ENCODE measurements around the gene XKR7. TPM values are rescaled to one million over a fixed set of nuclear protein-coding genes. Genes with fewer than 3 reads are reported as not detected.

The XKR7 gene
- total RNA-seq, 1 donor from 2014 or later = not detected

- no peak for DNase-seq (ENCODE audit: low spot score)
Observed at GRCh38 chr20:31943052-31943471, 24.9 kb upstream of the XKR7 start.

GRCh38 chr20:31945319-31945718 is 22.6 kb upstream of the XKR7 start:
- DNase-seq (ENCODE audit: low spot score) = no peak

GRCh38 chr20:31945785-31946184 is 22.2 kb upstream of the XKR7 start:
- no peak for DNase-seq (ENCODE audit: low spot score)

GRCh38 chr20:31948008-31948407 is 19.9 kb upstream of the XKR7 start:
- DNase-seq (ENCODE audit: low spot score) = no peak

- no peak for DNase-seq (ENCODE audit: low spot score)
Observed at GRCh38 chr20:31949877-31950646, 17.9 kb upstream of the XKR7 start.

- no peak for DNase-seq (ENCODE audit: low spot score)
Observed at GRCh38 chr20:31951203-31951529, 16.8 kb upstream of the XKR7 start.

GRCh38 chr20:31951530-31952453 is 16.2 kb upstream of the XKR7 start, which contains the start of gene PDRG1:
Gene PDRG1, minus strand, starts transcription at chr20:31952046. Its CDS starts 85 bp downstream, at chr20:31951961.
- peak; percentile 96 for DNase-seq (ENCODE audit: low spot score)

GRCh38 chr20:31953556-31954148 is 14.3 kb upstream of the XKR7 start:
- DNase-seq (ENCODE audit: low spot score) = no peak

GRCh38 chr20:31954500-31954899 is 13.5 kb upstream of the XKR7 start:
- no peak for DNase-seq (ENCODE audit: low spot score)

GRCh38 chr20:31956556-31957526 is 11.1 kb upstream of the XKR7 start:
- DNase-seq (ENCODE audit: low spot score) = no peak

GRCh38 chr20:31962761-31963160 is 5.2 kb upstream of the XKR7 start:
- no peak for DNase-seq (ENCODE audit: low spot score)

GRCh38 chr20:31963889-31964288 is 4.1 kb upstream of the XKR7 start:
- DNase-seq (ENCODE audit: low spot score) = no peak

GRCh38 chr20:31966991-31967655 is 828 bp upstream of the XKR7 start:
- DNase-seq (ENCODE audit: low spot score) = no peak

GRCh38 chr20:31968291-31969126 is 558 bp downstream of the XKR7 start:
- DNase-seq (ENCODE audit: low spot score) = peak; percentile 71

- no peak for DNase-seq (ENCODE audit: low spot score)
Observed at GRCh38 chr20:31969991-31970390, 2.0 kb downstream of the XKR7 start.

- DNase-seq (ENCODE audit: low spot score) = no peak
Observed at GRCh38 chr20:31972471-31973021, 4.6 kb downstream of the XKR7 start.

- no peak for DNase-seq (ENCODE audit: low spot score)
Observed at GRCh38 chr20:31974296-31974695, 6.3 kb downstream of the XKR7 start.

GRCh38 chr20:31974951-31975487 is 7.1 kb downstream of the XKR7 start:
- no peak for DNase-seq (ENCODE audit: low spot score)

GRCh38 chr20:31975874-31976273 is 7.9 kb downstream of the XKR7 start:
- no peak for DNase-seq (ENCODE audit: low spot score)

Measured in mucosa of gallbladder (tissue), 1 donor.